Calu3 (cell line): ENCODE measurements around the gene CCNE1. TPM values are rescaled to one million over a fixed set of nuclear protein-coding genes. Genes with fewer than 3 reads are reported as not detected.

Source experiments
- BruUV-seq: library from RNA; stranded (reverse); fragments of 400-500 nt; replicated peaks from 2 replicates; lab custom pipeline; 2021; lab: Mats Ljungman, UMichigan
- CTCF ChIA-PET: fragments of 300-600 bp; sonication (Branson Sonifier 250); formaldehyde crosslinking; loops from one replicate; lab custom pipeline; 2022; ENCODE audit warnings: antibody characterized with exemption; lab: Charles Lee
- DNase-seq: peaks from one replicate; pipeline ENCODE4 v3.0.0; 2022
- H3K27ac Mint-ChIP-seq: one replicate; pipeline ENCODE4 v1.8.0; 2022; ENCODE audit warnings: mixed read lengths; ENCODE audit not compliant: unreplicated experiment
- H3K27me3 Mint-ChIP-seq: one replicate; pipeline ENCODE4 v1.8.0; 2022; ENCODE audit warnings: mixed read lengths; ENCODE audit not compliant: unreplicated experiment
- H3K36me3 Mint-ChIP-seq: one replicate; pipeline ENCODE4 v1.8.0; 2022; ENCODE audit warnings: mild to moderate bottlenecking, moderate library complexity, mixed read lengths; ENCODE audit not compliant: insufficient read depth, unreplicated experiment
- H3K4me1 Mint-ChIP-seq: one replicate; pipeline ENCODE4 v1.8.0; 2022; ENCODE audit warnings: mild to moderate bottlenecking, low read depth, mixed read lengths; ENCODE audit not compliant: unreplicated experiment
- H3K4me3 Mint-ChIP-seq: one replicate; pipeline ENCODE4 v1.8.0; 2022; ENCODE audit warnings: mild to moderate bottlenecking, low read depth, moderate library complexity, mixed read lengths; ENCODE audit not compliant: unreplicated experiment
- H3K9me3 Mint-ChIP-seq: one replicate; pipeline ENCODE4 v1.8.0; 2022; ENCODE audit warnings: low read depth, mixed read lengths; ENCODE audit not compliant: unreplicated experiment
- CTCF ChIP-seq: fragments of 200-600 bp; IDR thresholded peaks from one replicate; pipeline ENCODE4 v1.8.0; 2022; ENCODE audit warnings: antibody characterized with exemption; ENCODE audit not compliant: unreplicated experiment
- intact Hi-C: fragments of 100-400 bp; cut with micrococcal nuclease; formaldehyde crosslinking; loops from one replicate; pipeline ENCODE4 v1.10.0; 2022; ENCODE audit not compliant: unreplicated experiment
- total RNA-seq: library from RNA; stranded (reverse); gene quantifications from 2 replicates; pipeline ENCODE4 v1.2.3, GENCODE V29; 2022

The CCNE1 gene
- total RNA-seq, 1 experiment from 2014 or later: 15.9 TPM

GRCh38 chr19:29850482-29850881 lies 38.7 kb downstream of the CCNE1 start:
- no peak overlapping the region for H3K4me3 Mint-ChIP-seq
- intact Hi-C loops: no loop called here
- BruUV-seq: no TSS peak

GRCh38 chr19:29851769-29852521 lies 40.2 kb downstream of the CCNE1 start:
- H3K27me3 Mint-ChIP-seq: peaks cover 20% of the 10 kb centered on the region
- no peaks in the 10 kb centered on the region for H3K36me3 Mint-ChIP-seq
- CTCF ChIA-PET: no interaction called here
- no peak overlapping the region for H3K27ac Mint-ChIP-seq
- no TSS peak for BruUV-seq
- no peaks in the 10 kb centered on the region for H3K9me3 Mint-ChIP-seq
- no peak for TF ChIP-seq CTCF
- no peak for DNase-seq
- H3K4me1 Mint-ChIP-seq: no peaks in the 10 kb centered on the region
- no peak overlapping the region for H3K4me3 Mint-ChIP-seq
- intact Hi-C loops: no loop called here

More at GRCh38 chr19:29850482-29850881, 38.7 kb downstream of the CCNE1 start:
- peaks cover 20% of the 10 kb centered on the region for H3K27me3 Mint-ChIP-seq
- no peak overlapping the region for H3K27ac Mint-ChIP-seq
- no peaks in the 10 kb centered on the region for H3K9me3 Mint-ChIP-seq
- H3K4me1 Mint-ChIP-seq: peaks cover 7% of the 10 kb centered on the region
- CTCF ChIA-PET: no interaction called here
- DNase-seq: no peak
- TF ChIP-seq CTCF: no peak
- peaks cover 5% of the 10 kb centered on the region for H3K36me3 Mint-ChIP-seq

- Mint-ChIP-seq H3K36me3 (no peaks in the 10 kb centered on the region), H3K4me1 (no peaks in the 10 kb centered on the region), H3K27me3 (peaks cover 11% of the 10 kb centered on the region), H3K27ac (no peak overlapping the region), H3K9me3 (no peaks in the 10 kb centered on the region), H3K4me3 (no peak overlapping the region)
- intact Hi-C loops: no loop called here
- TF ChIP-seq CTCF: no peak
- BruUV-seq: no TSS peak
- CTCF ChIA-PET: no interaction called here
- DNase-seq: no peak
Measured at GRCh38 chr19:29854033-29854432, 42.2 kb downstream of the CCNE1 start.

- no peak overlapping the region for H3K4me3 Mint-ChIP-seq
Measured at GRCh38 chr19:29855087-29855486, 43.3 kb downstream of the CCNE1 start.

More at GRCh38 chr19:29855087-29855486, 43.3 kb downstream of the CCNE1 start:
- H3K9me3 Mint-ChIP-seq: no peaks in the 10 kb centered on the region
- CTCF ChIA-PET: no interaction called here
- TF ChIP-seq CTCF: no peak
- H3K36me3 Mint-ChIP-seq: no peaks in the 10 kb centered on the region
- H3K27me3 Mint-ChIP-seq: peaks cover under 1% of the 10 kb centered on the region
- no peaks in the 10 kb centered on the region for H3K4me1 Mint-ChIP-seq
- intact Hi-C loops: no loop called here
- BruUV-seq: no TSS peak
- H3K27ac Mint-ChIP-seq: no peak overlapping the region
- no peak for DNase-seq
